DOHH2 (cell line): ENCODE measurements around the gene SLC35G3.

ENCODE experiments used
- H3F3A ChIP-seq: fragments of 200-600 bp; sonication (generic), shearing (Covaris generic); 2 replicates; pipeline ENCODE4 v1.6.0; 2016; ENCODE audit warnings: antibody characterized with exemption, mild to moderate bottlenecking; ENCODE audit not compliant: control insufficient read depth, insufficient read depth
- H3K27ac ChIP-seq: fragments of 200-600 bp; sonication (generic); 2 replicates; pipeline ENCODE4 v1.5.1; 2014; ENCODE audit warnings: low read depth, mild to moderate bottlenecking, low read length, moderate library complexity
- H3K27me3 ChIP-seq: fragments of 200-600 bp; sonication (generic); 2 replicates; pipeline ENCODE4 v1.6.1; 2014; ENCODE audit warnings: mild to moderate bottlenecking, low read length, mixed read lengths; ENCODE audit not compliant: control insufficient read depth
- H3K36me3 ChIP-seq: fragments of 200-600 bp; sonication (generic); 2 replicates; pipeline ENCODE4 v1.6.1; 2014; ENCODE audit warnings: mild to moderate bottlenecking, low read length, moderate library complexity, mixed read lengths; ENCODE audit not compliant: control insufficient read depth
- H3K4me1 ChIP-seq: fragments of 200-600 bp; sonication (generic); 2 replicates; pipeline ENCODE4 v1.6.1; 2014; ENCODE audit warnings: mild to moderate bottlenecking, low read length, mixed read lengths; ENCODE audit not compliant: control insufficient read depth
- H3K4me2 ChIP-seq: fragments of 200-600 bp; sonication (generic); 2 replicates; pipeline ENCODE4 v1.6.0; 2014; ENCODE audit warnings: mild to moderate bottlenecking, low read length, moderate library complexity
- H3K4me3 ChIP-seq: fragments of 200-600 bp; sonication (generic); 2 replicates; pipeline ENCODE4 v1.5.1; 2014; ENCODE audit warnings: mild to moderate bottlenecking, low read length, mixed read lengths
- H3K79me2 ChIP-seq: fragments of 200-600 bp; sonication (generic); 2 replicates; pipeline ENCODE4 v1.6.1; 2014; ENCODE audit warnings: mild to moderate bottlenecking, low read length, mixed read lengths; ENCODE audit not compliant: control insufficient read depth
- H3K9me2 ChIP-seq: fragments of 200-600 bp; sonication (generic); replicated peaks from 2 replicates; pipeline ENCODE4 v1.6.1; 2014; ENCODE audit warnings: mild to moderate bottlenecking, low read length, mixed read lengths; ENCODE audit not compliant: control insufficient read depth
- H3K9me3 ChIP-seq: fragments of 200-600 bp; sonication (generic); 2 replicates; pipeline ENCODE4 v1.6.1; 2014; ENCODE audit warnings: antibody characterized with exemption, low read length, mixed read lengths; ENCODE audit not compliant: control insufficient read depth, insufficient read depth
- H4K20me1 ChIP-seq: fragments of 200-600 bp; sonication (generic); 2 replicates; pipeline ENCODE4 v1.6.0; 2014; ENCODE audit warnings: low read depth, mild to moderate bottlenecking, antibody characterized with exemption, low read length, moderate library complexity; ENCODE audit not compliant: control insufficient read depth, insufficient read depth
- CTCF ChIP-seq: fragments of 200-600 bp; sonication (generic); IDR thresholded peaks from one replicate; pipeline ENCODE4 v1.5.1; 2014; ENCODE audit warnings: antibody characterized with exemption, mild to moderate bottlenecking, low read depth, low read length; ENCODE audit not compliant: poor library complexity, severe bottlenecking
- EZH2phosphoT487 ChIP-seq: fragments of 200-600 bp; sonication (generic); IDR thresholded peaks from 2 replicates; pipeline ENCODE4 v1.6.1; 2017; ENCODE audit warnings: borderline replicate concordance, mild to moderate bottlenecking, antibody characterized with exemption, low read length, moderate library complexity, mixed read lengths

The SLC35G3 gene

GRCh38 chr17:35169835-35170363 lies 24.3 kb downstream of the SLC35G3 start:
- Histone ChIP-seq H3K4me2 (no peak overlapping the region), H3F3A (no peaks in the 10 kb centered on the region), H3K27ac (no peak overlapping the region), H3K4me1 (no peaks in the 10 kb centered on the region), H3K27me3 (no peaks in the 10 kb centered on the region), H3K4me3 (no peak overlapping the region), H3K36me3 (no peaks in the 10 kb centered on the region), H3K9me3 (no peaks in the 10 kb centered on the region), H3K79me2 (no peaks in the 10 kb centered on the region), H3K9me2 (no peaks in the 10 kb centered on the region), H4K20me1 (no peaks in the 10 kb centered on the region)
- no peak for TF ChIP-seq EZH2phosphoT487
- no peak for TF ChIP-seq CTCF

GRCh38 chr17:35167666-35168065 lies 26.5 kb downstream of the SLC35G3 start:
- TF ChIP-seq EZH2phosphoT487 (no peak), CTCF (no peak)
- Histone ChIP-seq H3K79me2 (no peaks in the 10 kb centered on the region), H3K4me3 (no peak overlapping the region), H4K20me1 (no peaks in the 10 kb centered on the region), H3K4me2 (no peak overlapping the region), H3K9me3 (no peaks in the 10 kb centered on the region), H3K4me1 (no peaks in the 10 kb centered on the region), H3K9me2 (no peaks in the 10 kb centered on the region), H3K27me3 (peaks cover 5% of the 10 kb centered on the region), H3F3A (no peaks in the 10 kb centered on the region), H3K27ac (no peak overlapping the region), H3K36me3 (no peaks in the 10 kb centered on the region)

DNA sequence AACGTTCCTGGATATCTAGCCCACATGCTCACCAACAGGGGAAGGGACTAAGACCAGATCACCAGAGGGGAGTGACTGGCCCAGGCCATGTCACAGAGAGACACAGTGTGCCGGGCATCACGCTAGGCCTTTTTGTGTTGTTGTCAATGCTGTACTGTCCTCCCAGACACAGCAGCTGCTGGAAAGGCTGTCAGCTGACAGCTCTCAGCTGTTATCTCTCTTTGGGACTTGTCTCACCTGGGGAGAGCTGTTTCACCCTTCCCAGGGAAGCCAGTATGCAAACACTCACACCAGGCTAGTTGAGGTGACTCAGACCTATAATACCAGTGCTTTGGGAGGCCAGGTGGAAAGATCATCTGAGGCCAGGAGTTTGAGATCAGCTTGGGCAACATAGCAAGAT lies 27.1 kb downstream of the SLC35G3 start:
- Histone ChIP-seq H4K20me1 (no peaks in the 10 kb centered on the region), H3K4me1 (no peaks in the 10 kb centered on the region), H3K79me2 (no peaks in the 10 kb centered on the region), H3K4me2 (no peak overlapping the region), H3K9me3 (no peaks in the 10 kb centered on the region), H3K4me3 (no peak overlapping the region), H3K27ac (no peak overlapping the region), H3F3A (no peaks in the 10 kb centered on the region), H3K27me3 (peaks cover 9% of the 10 kb centered on the region), H3K36me3 (no peaks in the 10 kb centered on the region), H3K9me2 (no peaks in the 10 kb centered on the region)
- TF ChIP-seq EZH2phosphoT487 (no peak), CTCF (no peak)
